Astrocyte (in vitro differentiated cells and primary cell): ENCODE results near the gene IQGAP2. TPM values are rescaled to one million over a fixed set of nuclear protein-coding genes. Genes with fewer than 3 reads are reported as not detected.

Source experiments
- DNase-seq: peaks from one replicate; pipeline ENCODE4 v3.0.0-alpha.2; 2010; ENCODE audit warnings: low read depth
- FAIRE-seq: peaks from 2 replicates; lab custom pipeline; 2011; peaks lifted over from hg19 to GRCh38; lab: Jason Lieb, UNC
- H2AFZ ChIP-seq: 2 replicates; pipeline ENCODE4 v1.6.0; 2012; ENCODE audit warnings: low read depth, low read length, inconsistent platforms
- H3K27ac ChIP-seq: 2 replicates; pipeline ENCODE4 v1.5.1; 2011; ENCODE audit warnings: low read depth, low read length, inconsistent platforms
- H3K27me3 ChIP-seq: 2 replicates; pipeline ENCODE4 v1.6.0; 2011; ENCODE audit warnings: low read length, inconsistent platforms; ENCODE audit not compliant: insufficient read depth
- H3K36me3 ChIP-seq: 2 replicates; pipeline ENCODE4 v1.5.1; 2011; ENCODE audit warnings: low read length, inconsistent platforms; ENCODE audit not compliant: insufficient read depth
- H3K4me1 ChIP-seq: 2 replicates; pipeline ENCODE4 v1.5.1; 2011; ENCODE audit warnings: low read length, inconsistent platforms; ENCODE audit not compliant: insufficient read depth
- H3K4me2 ChIP-seq: 2 replicates; pipeline ENCODE4 v1.6.0; 2012; ENCODE audit warnings: low read length, inconsistent platforms
- H3K4me3 ChIP-seq: 2 replicates; pipeline ENCODE4 v1.5.1; 2011; ENCODE audit warnings: low read depth, mild to moderate bottlenecking, low read length, inconsistent platforms; ENCODE audit not compliant: insufficient read depth
- H3K79me2 ChIP-seq: 2 replicates; pipeline ENCODE4 v1.6.0; 2012; ENCODE audit warnings: mild to moderate bottlenecking, low read length, inconsistent platforms; ENCODE audit not compliant: insufficient read depth
- H3K9ac ChIP-seq: 2 replicates; pipeline ENCODE4 v1.6.0; 2012; ENCODE audit warnings: mild to moderate bottlenecking, low read length, inconsistent platforms
- H3K9me3 ChIP-seq: 2 replicates; pipeline ENCODE4 v1.5.1; 2012; ENCODE audit warnings: low read depth, mild to moderate bottlenecking, low read length, inconsistent platforms; ENCODE audit not compliant: insufficient read depth
- H4K20me1 ChIP-seq: 2 replicates; pipeline ENCODE4 v1.6.0; 2012; ENCODE audit warnings: low read length, inconsistent platforms; ENCODE audit not compliant: insufficient read depth
- H3K27ac Mint-ChIP-seq: one replicate; pipeline ENCODE4 v1.8.0; 2021; ENCODE audit warnings: mild to moderate bottlenecking, mixed read lengths; ENCODE audit not compliant: unreplicated experiment
- H3K27me3 Mint-ChIP-seq: one replicate; pipeline ENCODE4 v1.8.0; 2021; ENCODE audit warnings: low read depth, mixed read lengths; ENCODE audit not compliant: unreplicated experiment
- H3K36me3 Mint-ChIP-seq: one replicate; pipeline ENCODE4 v1.8.0; 2021; ENCODE audit warnings: low read depth, mixed read lengths; ENCODE audit not compliant: unreplicated experiment
- H3K4me1 Mint-ChIP-seq: one replicate; pipeline ENCODE4 v1.8.0; 2021; ENCODE audit warnings: low read depth, mixed read lengths; ENCODE audit not compliant: unreplicated experiment
- H3K4me3 Mint-ChIP-seq: one replicate; pipeline ENCODE4 v1.8.0; 2021; ENCODE audit warnings: mild to moderate bottlenecking, moderate library complexity, mixed read lengths; ENCODE audit not compliant: unreplicated experiment
- H3K9me3 Mint-ChIP-seq: one replicate; pipeline ENCODE4 v1.8.0; 2021; ENCODE audit warnings: mild to moderate bottlenecking, mixed read lengths; ENCODE audit not compliant: unreplicated experiment
- EZH2 ChIP-seq: IDR thresholded peaks from 2 replicates; pipeline ENCODE4 v1.6.1; 2012; ENCODE audit warnings: mild to moderate bottlenecking, low read length, inconsistent platforms; ENCODE audit not compliant: insufficient read depth
- total RNA-seq: library from RNA; stranded (reverse); gene quantifications from 2 replicates; pipeline ENCODE4 v1.2.1, GENCODE V29; 2021
- TF ChIP-seq, protein P1 (sequence below): IDR thresholded peaks from 2 replicates; pipeline ENCODE4 v1.5.1; 2011; ENCODE audit warnings: low read depth, mild to moderate bottlenecking, inconsistent platforms, low read length, moderate library complexity; ENCODE audit not compliant: insufficient read depth

The IQGAP2 gene
- total RNA-seq, 1 donor from 2014 or later = 2.9 TPM

DNA sequence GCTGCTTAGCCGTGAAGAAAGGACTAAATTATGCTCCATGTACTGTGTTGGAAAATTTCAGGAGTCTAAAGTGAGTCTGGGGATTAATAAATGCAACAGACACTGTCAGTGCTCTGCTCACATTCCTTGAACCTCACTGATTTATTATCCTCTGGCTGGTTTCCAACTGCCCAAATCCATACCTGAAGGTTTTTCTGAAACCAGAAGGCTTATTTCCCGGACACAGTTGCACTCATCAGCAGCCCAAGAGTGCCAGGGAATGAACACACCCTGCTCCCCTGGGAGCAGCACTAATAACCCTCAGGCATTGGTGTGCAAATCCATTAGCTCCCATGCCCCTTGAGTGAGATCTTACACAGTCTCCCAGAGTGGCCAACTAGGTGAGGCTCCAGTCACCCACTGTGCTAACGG, 351.6 kb downstream of the IQGAP2 start:
- Histone ChIP-seq H3K4me2 (no peak overlapping the region), H4K20me1 (no peaks in the 10 kb centered on the region), H3K27ac (no peak overlapping the region), H3K79me2 (no peaks in the 10 kb centered on the region), H2AFZ (no peak overlapping the region), H3K27me3 (no peaks in the 10 kb centered on the region), H3K4me1 (no peaks in the 10 kb centered on the region), H3K9ac (no peak overlapping the region), H3K4me3 (no peak overlapping the region), H3K36me3 (no peaks in the 10 kb centered on the region), H3K9me3 (no peaks in the 10 kb centered on the region)
- no peak overlapping the region for H3K4me3 Mint-ChIP-seq
- peaks cover 3% of the 10 kb centered on the region for H3K36me3 Mint-ChIP-seq
- H3K27ac Mint-ChIP-seq = no peak overlapping the region
- FAIRE-seq (no peak), DNase-seq (no peak)
- no peak for TF ChIP-seq EZH2
- TF ChIP-seq, protein P1, sequence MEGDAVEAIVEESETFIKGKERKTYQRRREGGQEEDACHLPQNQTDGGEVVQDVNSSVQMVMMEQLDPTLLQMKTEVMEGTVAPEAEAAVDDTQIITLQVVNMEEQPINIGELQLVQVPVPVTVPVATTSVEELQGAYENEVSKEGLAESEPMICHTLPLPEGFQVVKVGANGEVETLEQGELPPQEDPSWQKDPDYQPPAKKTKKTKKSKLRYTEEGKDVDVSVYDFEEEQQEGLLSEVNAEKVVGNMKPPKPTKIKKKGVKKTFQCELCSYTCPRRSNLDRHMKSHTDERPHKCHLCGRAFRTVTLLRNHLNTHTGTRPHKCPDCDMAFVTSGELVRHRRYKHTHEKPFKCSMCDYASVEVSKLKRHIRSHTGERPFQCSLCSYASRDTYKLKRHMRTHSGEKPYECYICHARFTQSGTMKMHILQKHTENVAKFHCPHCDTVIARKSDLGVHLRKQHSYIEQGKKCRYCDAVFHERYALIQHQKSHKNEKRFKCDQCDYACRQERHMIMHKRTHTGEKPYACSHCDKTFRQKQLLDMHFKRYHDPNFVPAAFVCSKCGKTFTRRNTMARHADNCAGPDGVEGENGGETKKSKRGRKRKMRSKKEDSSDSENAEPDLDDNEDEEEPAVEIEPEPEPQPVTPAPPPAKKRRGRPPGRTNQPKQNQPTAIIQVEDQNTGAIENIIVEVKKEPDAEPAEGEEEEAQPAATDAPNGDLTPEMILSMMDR = no peak
- peaks cover 14% of the 10 kb centered on the region for H3K27me3 Mint-ChIP-seq
- peaks cover 4% of the 10 kb centered on the region for H3K9me3 Mint-ChIP-seq
- H3K4me1 Mint-ChIP-seq = no peaks in the 10 kb centered on the region

DNA sequence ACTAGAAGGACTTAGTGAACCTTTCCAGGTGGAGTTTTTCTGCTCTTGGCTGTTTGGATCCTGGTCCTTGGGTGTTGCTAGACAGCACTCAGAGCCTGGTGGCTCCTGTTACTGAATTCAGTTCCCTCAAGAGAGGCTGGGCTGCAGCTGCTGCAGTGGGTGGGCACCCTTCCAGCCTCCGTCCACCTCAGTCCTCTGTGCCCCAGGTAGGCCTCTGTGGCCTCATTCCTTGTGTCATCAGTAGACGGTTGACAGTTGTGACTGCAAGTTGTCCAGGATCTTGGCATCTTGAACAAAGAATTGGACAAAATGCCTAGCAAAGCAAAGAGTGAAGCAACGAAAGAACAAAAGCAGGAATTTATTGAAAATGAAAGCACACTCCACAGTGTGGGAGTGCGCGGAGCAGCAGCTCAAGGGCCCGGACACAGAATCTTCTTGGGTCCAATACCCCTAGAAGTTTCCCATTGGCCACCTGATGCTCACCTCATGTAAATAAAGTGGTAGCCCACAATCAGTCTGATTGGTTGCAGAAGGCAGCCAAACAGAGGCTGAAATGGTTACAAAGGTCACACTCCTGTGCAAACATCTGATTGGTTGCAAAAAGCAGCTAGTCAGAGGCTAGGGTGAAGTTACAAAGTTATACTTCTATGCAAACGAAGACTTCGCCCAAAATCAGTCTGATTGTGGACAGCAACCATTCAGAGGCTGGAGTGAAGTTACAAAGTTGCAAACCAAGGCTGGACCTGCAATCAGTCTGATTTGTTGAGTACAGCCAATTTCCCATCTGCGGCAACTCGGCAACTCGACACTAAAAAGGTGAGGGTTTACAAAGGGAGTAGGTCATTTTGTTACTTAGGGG, 352.9 kb downstream of the IQGAP2 start:
- H3K9ac ChIP-seq = no peak overlapping the region
- no peaks in the 10 kb centered on the region for H3K4me1 Mint-ChIP-seq
- H3K36me3 Mint-ChIP-seq = peaks cover 3% of the 10 kb centered on the region
- H3K4me2 ChIP-seq = no peak overlapping the region
- no peaks in the 10 kb centered on the region for H3K36me3 ChIP-seq
- H3K9me3 Mint-ChIP-seq = peaks cover 4% of the 10 kb centered on the region
- H3K27ac Mint-ChIP-seq = no peak overlapping the region
- no peaks in the 10 kb centered on the region for H3K9me3 ChIP-seq
- FAIRE-seq (no peak), DNase-seq (no peak)
- H2AFZ ChIP-seq = no peak overlapping the region
- no peak overlapping the region for H3K4me3 Mint-ChIP-seq
- no peaks in the 10 kb centered on the region for H3K4me1 ChIP-seq
- H3K27me3 ChIP-seq = no peaks in the 10 kb centered on the region
- peaks cover 8% of the 10 kb centered on the region for H3K27me3 Mint-ChIP-seq
- H3K79me2 ChIP-seq = no peaks in the 10 kb centered on the region
- no peak overlapping the region for H3K4me3 ChIP-seq
- no peaks in the 10 kb centered on the region for H4K20me1 ChIP-seq
- TF ChIP-seq, protein P1 = no peak
- no peak for TF ChIP-seq EZH2
- H3K27ac ChIP-seq = no peak overlapping the region

DNA sequence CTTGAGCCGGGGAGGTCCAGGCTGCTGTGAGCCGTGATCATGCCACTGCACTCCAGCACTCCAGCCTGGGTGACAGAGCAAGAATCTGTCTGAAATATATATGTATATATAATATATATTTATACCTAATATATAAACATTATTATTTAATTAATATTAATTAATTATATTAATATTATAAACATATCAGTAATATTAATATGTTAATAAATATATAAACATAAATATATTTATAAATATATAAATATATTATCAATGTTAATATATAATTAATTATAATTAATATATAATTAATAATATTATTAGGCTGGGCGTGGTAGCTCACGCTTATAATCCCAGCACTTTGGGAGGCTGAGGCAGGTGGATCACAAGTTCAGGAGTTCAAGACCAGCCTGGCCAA, 354.0 kb downstream of the IQGAP2 start:
- no peak for TF ChIP-seq EZH2
- TF ChIP-seq, protein P1 = no peak
- FAIRE-seq = no peak

More for the DNA sequence above, 354.0 kb downstream of the IQGAP2 start:
- Histone ChIP-seq H3K27me3 (no peaks in the 10 kb centered on the region), H3K27ac (no peak overlapping the region), H3K4me1 (no peaks in the 10 kb centered on the region), H3K4me2 (no peak overlapping the region), H3K4me3 (no peak overlapping the region), H3K36me3 (no peaks in the 10 kb centered on the region), H3K9me3 (no peaks in the 10 kb centered on the region), H3K9ac (no peak overlapping the region), H2AFZ (no peak overlapping the region), H4K20me1 (no peaks in the 10 kb centered on the region), H3K79me2 (no peaks in the 10 kb centered on the region)
- no peak for DNase-seq
- H3K4me3 Mint-ChIP-seq = no peak overlapping the region
- peaks cover 4% of the 10 kb centered on the region for H3K9me3 Mint-ChIP-seq
- H3K36me3 Mint-ChIP-seq = no peaks in the 10 kb centered on the region
- peaks cover 12% of the 10 kb centered on the region for H3K27me3 Mint-ChIP-seq
- no peaks in the 10 kb centered on the region for H3K4me1 Mint-ChIP-seq
- H3K27ac Mint-ChIP-seq = no peak overlapping the region
